Spinal cord (tissue), 10 donors: ENCODE data around the gene RABEP1. TPM values are rescaled to one million over a fixed set of nuclear protein-coding genes. Genes with fewer than 3 reads are reported as not detected.

Experiments used
- DNase-seq, 6 donors: peaks; one replicate each; pipeline versions ENCODE4 v3.0.0 to v3.0.0-alpha.2; 2013 to 2015; ENCODE audit warnings: low spot score in 6 of 6, low read depth in 4 of 6
- H3K27ac ChIP-seq: one replicate; pipeline ENCODE4 v1.5.1; 2013; ENCODE audit warnings: low read depth, low read length, control low read depth
- H3K27me3 ChIP-seq: one replicate; pipeline ENCODE4 v1.6.1; 2013; ENCODE audit warnings: low read length; ENCODE audit not compliant: control insufficient read depth, insufficient read depth
- H3K36me3 ChIP-seq: one replicate; pipeline ENCODE4 v1.6.1; 2013; ENCODE audit warnings: low read length; ENCODE audit not compliant: control insufficient read depth, insufficient read depth
- H3K4me1 ChIP-seq: one replicate; pipeline ENCODE4 v1.6.1; 2013; ENCODE audit warnings: low read length; ENCODE audit not compliant: control insufficient read depth, insufficient read depth
- H3K4me3 ChIP-seq: one replicate; pipeline ENCODE4 v1.5.1; 2013; ENCODE audit warnings: low read depth, low read length, control low read depth
- H3K9me3 ChIP-seq: one replicate; pipeline ENCODE4 v1.6.1; 2013; ENCODE audit warnings: low read length; ENCODE audit not compliant: control insufficient read depth, insufficient read depth
- WGBS: methylation state at CpG from one replicate; pipeline ENCODE4 v1.1.5; 2013; ENCODE audit warnings: missing lambda C conversion rate; ENCODE audit not compliant: insufficient coverage; 5-methylcytosine and 5-hydroxymethylcytosine counted together
- polyA plus RNA-seq, 2 donors: library from polyadenylated mRNA; unstranded; fragments of 120-200 nt; gene quantifications; one replicate each; pipeline ENCODE4 v1.2.1, GENCODE V29; 2013; ENCODE audit not compliant: insufficient read length in 2 of 2
- total RNA-seq, 2 donors: library from RNA; depleted of rRNA in 1 of 2; stranded (reverse); fragments of 120-200 nt in 1 of 2; fragments of >200 nt in 1 of 2; gene quantifications; one replicate each; pipeline versions ENCODE4 v1.2.3 to v1.2.4, GENCODE V29; 2013 to 2014
- donor health status: healthy.

RABEP1 gene
- total and polyA plus RNA-seq, 4 donors: 72.0 to 105 (median 87.3) TPM

- peaks cover 55% of the 10 kb centered on the region for H3K36me3 ChIP-seq
- no peak overlapping the region for H3K27ac ChIP-seq
Measured at GRCh38 chr17:5354310-5354709, 72.2 kb downstream of the RABEP1 start.

DNA sequence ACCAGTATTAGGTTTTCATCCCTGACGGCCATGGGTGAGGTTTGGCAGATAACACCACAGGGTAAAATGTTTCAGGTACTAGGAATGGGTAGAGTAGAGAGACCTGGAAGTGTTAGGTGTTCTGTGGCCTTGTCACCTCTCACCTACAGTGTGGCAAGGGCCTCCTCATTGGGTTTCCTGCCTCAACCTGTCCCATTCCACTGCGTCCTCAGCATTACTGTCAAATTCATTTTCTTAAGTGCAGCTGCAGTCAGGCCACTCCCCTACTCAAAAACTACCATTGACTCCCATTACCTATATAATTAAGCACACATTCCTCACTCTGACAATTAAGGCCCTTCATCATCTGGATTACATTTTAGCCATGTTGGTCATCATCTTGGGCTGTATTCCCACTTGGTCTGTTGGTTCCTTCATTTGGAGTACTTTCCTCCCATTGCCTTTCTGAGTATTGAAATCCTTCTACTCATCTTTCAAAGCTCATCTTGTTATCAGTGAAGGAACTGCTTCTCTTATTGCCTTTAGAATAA is 72.9 kb downstream of the RABEP1 start:
- no peaks in the 10 kb centered on the region for H3K9me3 ChIP-seq
- H3K27ac ChIP-seq: no peak overlapping the region
- WGBS: 100% methylated on average over 1 of the region's 2 CpGs
- DNase-seq: no peak
- H3K27me3 ChIP-seq: no peaks in the 10 kb centered on the region
- H3K4me3 ChIP-seq: no peak overlapping the region
- no peaks in the 10 kb centered on the region for H3K4me1 ChIP-seq
- H3K36me3 ChIP-seq: peaks cover 55% of the 10 kb centered on the region

More at GRCh38 chr17:5354310-5354709, 72.2 kb downstream of the RABEP1 start:
- WGBS: no CpG with 5 or more reads among the region's 2 CpGs
- DNase-seq: no peak
- H3K4me1 ChIP-seq: no peaks in the 10 kb centered on the region
- no peaks in the 10 kb centered on the region for H3K27me3 ChIP-seq
- H3K4me3 ChIP-seq: no peak overlapping the region
- no peaks in the 10 kb centered on the region for H3K9me3 ChIP-seq

GRCh38 chr17:5355421-5356129 is 73.5 kb downstream of the RABEP1 start:
- H3K27ac ChIP-seq: no peak overlapping the region
- H3K4me3 ChIP-seq: no peak overlapping the region
- DNase-seq: no peak
- no peaks in the 10 kb centered on the region for H3K27me3 ChIP-seq
- H3K9me3 ChIP-seq: no peaks in the 10 kb centered on the region
- 80% methylated on average over 1 of the region's 3 CpGs for WGBS
- peaks cover 60% of the 10 kb centered on the region for H3K36me3 ChIP-seq
- H3K4me1 ChIP-seq: no peaks in the 10 kb centered on the region

- H3K27me3 ChIP-seq: no peaks in the 10 kb centered on the region
- H3K9me3 ChIP-seq: no peaks in the 10 kb centered on the region
- no peak overlapping the region for H3K27ac ChIP-seq
- peaks cover 52% of the 10 kb centered on the region for H3K36me3 ChIP-seq
- 68% methylated on average over 7 of the region's 9 CpGs for WGBS
- DNase-seq: no peak
- no peak overlapping the region for H3K4me3 ChIP-seq
- H3K4me1 ChIP-seq: no peaks in the 10 kb centered on the region
Measured at GRCh38 chr17:5361426-5361825, 79.3 kb downstream of the RABEP1 start.

DNA sequence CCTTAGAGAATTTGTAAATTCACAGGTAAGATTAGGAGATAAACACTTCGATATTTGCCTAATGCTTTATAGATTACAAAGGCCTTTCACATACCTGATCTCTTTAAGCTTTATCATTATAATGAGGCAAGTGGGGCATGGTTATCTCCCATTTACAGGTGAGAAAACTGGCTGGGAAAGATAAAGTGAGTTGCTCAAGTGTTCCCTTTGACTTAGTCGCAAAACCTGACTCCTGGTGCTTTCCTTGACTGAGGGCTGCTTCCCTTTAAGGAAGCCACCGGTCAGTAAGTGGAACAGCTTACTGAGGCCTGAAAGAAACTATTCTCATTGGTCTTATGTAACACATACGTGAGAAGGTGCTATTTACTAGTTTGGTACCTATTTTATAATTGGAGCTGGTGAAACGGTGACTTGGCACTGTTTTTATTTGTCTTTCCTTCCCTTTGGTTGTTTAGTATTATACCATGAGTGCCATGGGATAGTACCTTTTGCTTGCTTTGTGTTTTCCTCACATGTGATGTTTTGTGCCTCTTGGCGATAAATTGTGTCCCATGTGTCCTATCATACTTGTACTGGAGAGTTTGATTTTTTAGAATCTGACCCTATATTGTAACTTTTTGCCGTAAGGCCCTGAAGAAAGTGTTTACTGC is 80.2 kb downstream of the RABEP1 start:
- Histone ChIP-seq H3K9me3 (no peaks in the 10 kb centered on the region), H3K4me3 (no peak overlapping the region), H3K4me1 (no peaks in the 10 kb centered on the region), H3K36me3 (peaks cover 48% of the 10 kb centered on the region), H3K27me3 (no peaks in the 10 kb centered on the region), H3K27ac (no peak overlapping the region)
- no peak for DNase-seq
- 60% methylated on average over 2 of the region's 7 CpGs for WGBS

GRCh38 chr17:5364156-5364555 is 82.1 kb downstream of the RABEP1 start:
- Histone ChIP-seq H3K36me3 (peaks cover 43% of the 10 kb centered on the region), H3K9me3 (no peaks in the 10 kb centered on the region), H3K4me1 (no peaks in the 10 kb centered on the region), H3K4me3 (no peak overlapping the region), H3K27me3 (no peaks in the 10 kb centered on the region), H3K27ac (no peak overlapping the region)
- no peak for DNase-seq
- WGBS: 96% methylated on average over 5 of the region's 6 CpGs

GRCh38 chr17:5364696-5365095 is 82.6 kb downstream of the RABEP1 start:
- Histone ChIP-seq H3K27ac (no peak overlapping the region), H3K27me3 (no peaks in the 10 kb centered on the region), H3K9me3 (no peaks in the 10 kb centered on the region), H3K4me3 (no peak overlapping the region), H3K4me1 (no peaks in the 10 kb centered on the region), H3K36me3 (peaks cover 41% of the 10 kb centered on the region)
- DNase-seq: no peak

DNA sequence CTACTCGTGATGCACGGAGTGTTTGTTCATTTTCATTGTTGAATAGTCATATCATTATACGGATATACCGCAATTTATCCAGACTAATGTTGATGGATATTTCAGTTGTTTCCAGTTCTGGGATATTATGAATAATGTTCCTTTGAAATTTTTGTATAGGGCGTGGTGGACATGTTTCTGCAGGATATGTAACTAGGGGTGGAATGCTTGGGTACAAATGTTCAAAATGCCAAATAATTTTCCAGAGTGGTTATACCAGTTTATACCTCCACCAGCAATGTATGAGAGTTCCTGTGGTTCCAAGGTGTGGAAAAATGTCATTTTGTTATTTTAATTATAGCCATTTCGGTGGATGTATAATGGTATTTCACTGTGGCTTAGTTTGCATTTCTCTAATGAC is 83.7 kb downstream of the RABEP1 start:
- H3K9me3 ChIP-seq: no peaks in the 10 kb centered on the region
- peaks cover 33% of the 10 kb centered on the region for H3K36me3 ChIP-seq
- WGBS: 100% methylated on average over 3 of the region's 6 CpGs
- DNase-seq: no peak
- no peaks in the 10 kb centered on the region for H3K27me3 ChIP-seq
- H3K4me1 ChIP-seq: no peaks in the 10 kb centered on the region
- H3K27ac ChIP-seq: no peak overlapping the region
- no peak overlapping the region for H3K4me3 ChIP-seq

DNA sequence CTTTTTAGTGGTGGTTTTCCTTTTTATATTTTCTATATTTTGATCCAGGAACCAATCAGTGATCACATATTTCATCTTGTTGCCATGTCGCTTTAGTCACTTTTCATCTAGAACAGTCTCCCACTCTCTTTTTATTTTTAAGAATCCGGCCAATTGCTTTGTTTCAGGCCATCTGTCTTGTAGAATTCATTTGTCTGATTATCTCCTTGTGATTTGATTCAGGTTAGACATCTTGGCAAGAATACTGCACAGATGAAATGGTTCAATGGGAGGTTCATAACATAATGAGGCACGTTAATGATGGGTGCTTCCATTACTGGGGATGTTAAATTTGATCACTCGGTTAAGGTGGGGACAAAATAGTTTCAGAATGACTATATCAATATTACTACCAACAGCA is 88.3 kb downstream of the RABEP1 start:
- H3K27me3 ChIP-seq: no peaks in the 10 kb centered on the region
- no peaks in the 10 kb centered on the region for H3K4me1 ChIP-seq
- peaks cover 55% of the 10 kb centered on the region for H3K36me3 ChIP-seq
- DNase-seq: peak in 1 of 6 donors; percentile 35
- H3K9me3 ChIP-seq: no peaks in the 10 kb centered on the region
- H3K27ac ChIP-seq: no peak overlapping the region
- WGBS: no CpG with 5 or more reads among the region's 4 CpGs
- no peak overlapping the region for H3K4me3 ChIP-seq

- Histone ChIP-seq H3K9me3 (no peaks in the 10 kb centered on the region), H3K4me1 (no peaks in the 10 kb centered on the region), H3K27ac (no peak overlapping the region), H3K4me3 (no peak overlapping the region), H3K27me3 (no peaks in the 10 kb centered on the region), H3K36me3 (peaks cover 53% of the 10 kb centered on the region)
- 100% methylated on average over 1 of the region's 6 CpGs for WGBS
- no peak for DNase-seq
Measured at GRCh38 chr17:5373112-5373511, 91.0 kb downstream of the RABEP1 start.
